GM19372 (cell line): ENCODE measurements around the gene TMEM154.

Source experiments
- ATAC-seq: cut with Tn5 transposase; IDR thresholded peaks from one replicate; pipeline ENCODE4 v1.9.1; 2021; ENCODE audit warnings: mild to moderate bottlenecking, low read depth, moderate library complexity; ENCODE audit not compliant: unreplicated experiment

The TMEM154 gene

DNA sequence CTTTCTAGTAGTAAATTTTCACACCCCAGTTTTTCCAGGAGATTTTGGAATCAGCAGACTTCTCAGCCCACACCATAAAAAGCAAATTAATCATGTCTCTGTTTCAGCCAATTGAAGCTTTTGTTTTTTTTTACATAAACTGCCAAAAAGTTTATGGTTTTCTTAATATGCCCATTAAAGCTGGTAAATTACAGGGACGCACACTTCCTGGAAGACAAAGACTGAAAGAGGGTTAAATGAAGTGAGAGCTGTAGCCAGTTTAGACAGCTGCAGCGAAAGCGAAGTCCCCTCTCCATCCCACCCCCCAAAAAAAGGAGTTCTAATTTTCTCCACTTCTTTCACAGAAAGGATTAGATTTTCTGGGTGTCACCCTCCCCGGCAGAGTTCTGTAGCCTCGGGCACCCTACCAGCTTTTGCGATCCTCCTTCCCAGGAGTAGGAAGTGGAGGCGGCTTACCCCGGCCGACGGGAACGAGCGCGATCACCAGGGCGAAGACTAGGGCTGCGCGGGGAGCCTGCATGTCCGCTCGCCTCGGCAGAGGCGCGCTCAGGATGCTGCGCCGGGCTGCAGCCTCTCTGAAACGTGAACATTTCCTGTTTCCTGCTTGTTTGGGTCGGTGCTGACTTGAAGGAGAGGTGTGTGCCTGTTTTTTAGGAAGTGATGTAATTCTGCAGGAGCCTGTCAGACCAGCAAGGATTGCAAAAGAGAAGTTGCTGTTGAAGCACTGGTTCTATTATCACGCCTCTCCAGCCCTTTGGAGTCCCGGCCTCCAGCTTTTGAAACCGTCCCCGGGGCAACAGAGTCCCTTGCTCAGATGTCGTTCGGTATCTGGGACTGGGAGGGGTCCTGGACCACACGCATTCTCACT is at the start of gene TMEM154:
Gene TMEM154 (minus strand): TSS at position 584 of the 868 bp plus-strand sequence. CDS start 64 bp downstream, at position 520.
- peak; percentile 73 for ATAC-seq

DNA sequence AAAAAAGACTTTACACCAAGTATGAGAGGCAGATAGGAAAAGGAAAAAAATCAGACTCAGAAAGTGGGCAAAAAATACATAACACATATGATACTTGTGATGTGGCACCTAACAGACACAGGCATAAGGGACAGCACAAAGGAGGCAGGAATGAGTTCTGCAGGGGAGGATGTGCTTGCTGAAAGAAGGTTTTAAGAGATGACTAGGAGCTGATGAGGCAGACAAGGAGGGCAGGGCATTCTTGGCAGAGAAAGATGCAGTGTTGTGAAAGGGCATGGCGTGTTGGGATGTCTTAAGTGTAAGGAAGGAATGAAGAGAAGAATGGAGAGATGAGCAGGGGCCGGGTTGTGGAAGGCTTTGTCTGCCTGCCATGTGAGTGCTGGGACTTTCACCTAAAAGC is 49.7 kb upstream of the TMEM154 start:
- ATAC-seq: no peak

- ATAC-seq: no peak
Observed at GRCh38 chr4:152728343-152728742, 48.5 kb upstream of the TMEM154 start.

DNA sequence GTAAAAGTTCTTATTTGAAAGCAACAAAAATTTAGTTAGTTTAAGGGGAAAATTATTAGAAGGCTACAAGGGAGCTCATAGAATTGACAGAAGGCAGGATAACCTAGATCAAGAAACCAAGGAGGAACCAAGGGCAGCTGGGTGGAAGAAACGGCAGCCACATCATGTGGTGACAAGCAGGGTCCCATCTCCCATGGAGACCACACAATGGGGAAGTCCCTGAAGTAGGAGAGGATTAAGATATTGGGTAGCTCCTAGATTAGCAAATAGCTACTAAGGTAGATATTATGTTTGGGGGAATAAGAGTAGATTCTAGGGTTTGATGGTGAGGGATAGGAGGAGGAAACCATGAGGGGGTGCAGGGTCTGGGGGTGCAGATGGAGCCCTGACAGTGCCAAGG is 48.0 kb upstream of the TMEM154 start:
- ATAC-seq: no peak

- no peak for ATAC-seq
Observed at GRCh38 chr4:152724494-152724893, 44.7 kb upstream of the TMEM154 start.

DNA sequence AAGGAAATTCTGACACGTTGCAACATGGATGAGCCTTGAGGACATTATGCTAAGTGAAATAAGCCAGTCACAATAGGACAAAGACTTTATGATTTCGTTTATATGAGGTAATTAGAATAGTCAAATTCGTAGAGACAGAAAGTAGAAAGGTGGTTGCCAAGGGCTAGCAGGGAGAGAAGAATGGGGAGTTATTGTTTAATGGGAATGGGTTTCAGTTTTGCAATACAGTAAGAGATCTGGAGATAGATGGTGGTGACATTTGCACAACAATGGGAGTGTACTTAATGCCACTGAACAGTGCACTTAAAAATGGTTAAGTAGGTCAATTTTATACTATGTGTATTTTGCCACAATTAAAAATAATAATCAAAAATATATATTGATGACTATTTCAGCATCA is 43.4 kb upstream of the TMEM154 start:
- ATAC-seq: no peak

GRCh38 chr4:152719801-152720556 is 40.2 kb upstream of the TMEM154 start:
- no peak for ATAC-seq

- no peak for ATAC-seq
Observed at GRCh38 chr4:152719291-152719690, 39.5 kb upstream of the TMEM154 start.

- ATAC-seq: no peak
Observed at GRCh38 chr4:152715076-152715475, 35.3 kb upstream of the TMEM154 start.

DNA sequence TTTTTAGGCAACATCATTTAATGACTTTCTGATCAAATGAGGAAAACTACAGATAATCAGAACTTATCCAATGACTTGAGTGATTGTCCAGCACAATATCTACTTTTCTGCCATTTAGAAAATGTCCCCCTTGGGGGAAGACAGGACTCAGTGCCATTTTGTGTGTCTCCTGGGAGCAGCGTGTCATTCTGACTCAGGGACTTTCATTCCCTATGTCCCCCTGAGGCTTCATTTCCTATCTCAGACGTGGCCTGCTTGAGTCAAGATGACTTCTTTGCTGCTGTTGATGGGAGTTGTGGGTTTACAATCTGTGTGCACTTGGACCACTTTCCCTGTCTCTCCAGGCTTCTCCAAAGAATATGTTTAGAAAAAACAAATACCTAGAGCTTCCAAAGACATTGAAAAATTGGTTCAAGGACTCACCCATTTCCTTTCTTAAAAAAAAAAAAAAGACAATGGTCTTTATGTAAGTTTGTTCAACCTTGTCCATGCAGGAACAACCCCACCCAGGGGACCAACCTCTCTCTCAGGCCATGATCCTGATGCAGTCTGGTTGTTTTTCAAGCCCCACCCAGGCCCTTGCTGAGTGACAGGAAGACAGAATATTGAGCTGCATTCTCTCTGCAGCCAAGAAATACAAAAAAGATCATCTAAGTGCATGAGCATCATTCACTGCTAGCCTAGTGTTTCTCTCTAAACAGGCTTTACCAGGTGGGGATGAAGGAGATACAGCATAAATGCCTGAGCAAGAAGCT is 34.3 kb upstream of the TMEM154 start:
- ATAC-seq: no peak

DNA sequence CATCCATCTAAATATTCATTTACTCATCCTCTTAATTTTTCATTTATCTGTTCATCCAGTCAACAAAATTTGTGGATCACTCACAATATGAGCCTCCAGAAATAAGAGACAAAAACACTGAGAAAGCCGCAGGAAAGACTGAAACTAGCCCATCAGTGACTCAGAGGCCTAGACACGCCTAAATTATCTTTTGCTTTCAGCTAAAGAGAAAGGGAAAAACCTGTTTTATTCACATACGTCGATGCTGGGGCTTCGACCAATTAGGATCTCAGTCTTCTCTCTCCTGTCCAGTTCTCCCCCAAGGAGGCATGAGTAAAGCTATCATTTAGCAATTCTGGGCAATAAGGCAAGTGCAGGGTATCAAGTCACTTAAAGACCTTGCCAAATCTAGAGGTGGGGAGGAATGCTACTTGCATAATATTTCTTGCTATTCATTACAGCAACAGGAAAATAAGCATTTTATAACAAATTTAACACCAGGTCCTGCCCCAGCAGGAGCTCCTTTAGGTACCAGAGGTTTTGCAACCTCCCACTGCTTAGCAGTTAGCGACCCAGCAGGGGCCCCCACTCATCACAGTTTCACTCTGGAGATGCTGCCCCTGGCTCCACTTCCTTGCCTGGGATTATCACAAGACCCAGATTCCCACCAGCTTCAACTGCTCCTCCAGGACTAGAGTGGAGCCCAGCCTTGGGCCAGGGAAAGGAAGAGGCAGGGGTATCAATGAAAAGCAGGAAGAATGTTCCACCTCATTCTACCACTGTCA is 30.1 kb upstream of the TMEM154 start:
- ATAC-seq: no peak

DNA sequence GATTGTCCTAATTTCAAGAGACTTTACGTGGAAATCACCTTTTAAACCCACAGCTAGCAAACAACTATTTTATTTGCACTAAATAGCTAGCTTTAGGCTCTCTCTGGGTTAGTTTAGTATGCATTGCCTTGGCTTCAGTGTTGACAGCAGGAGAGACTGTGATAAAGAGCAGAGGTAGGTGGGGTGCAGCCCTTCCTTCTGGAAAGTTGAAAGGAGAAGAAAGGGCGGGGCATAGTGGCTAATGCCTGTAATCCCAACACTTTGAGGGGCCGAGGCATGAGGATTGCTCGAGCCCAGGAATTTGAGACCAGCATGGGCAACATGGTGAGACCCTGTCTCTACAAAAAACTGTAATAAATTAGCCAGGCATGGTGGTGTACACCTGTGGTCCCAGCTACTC is 29.0 kb upstream of the TMEM154 start:
- no peak for ATAC-seq

- no peak for ATAC-seq
Observed at GRCh38 chr4:152708361-152708760, 28.6 kb upstream of the TMEM154 start.

DNA sequence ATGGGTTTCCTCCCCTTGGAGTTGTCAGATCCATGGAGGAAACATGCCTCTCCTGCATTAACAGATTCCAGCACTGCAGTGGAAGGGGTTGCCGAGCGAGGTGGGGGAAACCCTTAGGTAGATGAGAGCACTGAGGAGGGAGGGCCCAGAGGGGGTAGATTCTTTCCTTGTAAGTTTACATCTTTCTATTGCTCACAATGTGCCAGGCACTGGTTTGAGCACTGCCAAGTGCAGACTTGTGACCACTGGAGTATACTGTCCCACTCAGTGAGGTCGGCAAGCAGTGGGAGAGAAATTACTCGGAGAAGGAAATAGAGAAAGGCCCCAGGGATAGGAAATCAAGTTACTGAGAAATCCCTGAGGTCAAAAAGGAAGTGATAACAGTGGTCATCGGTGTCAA is 27.8 kb upstream of the TMEM154 start:
- no peak for ATAC-seq

- no peak for ATAC-seq
Observed at GRCh38 chr4:152705903-152706302, 26.1 kb upstream of the TMEM154 start.

GRCh38 chr4:152704788-152705187 is 25.0 kb upstream of the TMEM154 start:
- ATAC-seq: no peak

GRCh38 chr4:152700151-152700550 is 20.4 kb upstream of the TMEM154 start:
- ATAC-seq: no peak

DNA sequence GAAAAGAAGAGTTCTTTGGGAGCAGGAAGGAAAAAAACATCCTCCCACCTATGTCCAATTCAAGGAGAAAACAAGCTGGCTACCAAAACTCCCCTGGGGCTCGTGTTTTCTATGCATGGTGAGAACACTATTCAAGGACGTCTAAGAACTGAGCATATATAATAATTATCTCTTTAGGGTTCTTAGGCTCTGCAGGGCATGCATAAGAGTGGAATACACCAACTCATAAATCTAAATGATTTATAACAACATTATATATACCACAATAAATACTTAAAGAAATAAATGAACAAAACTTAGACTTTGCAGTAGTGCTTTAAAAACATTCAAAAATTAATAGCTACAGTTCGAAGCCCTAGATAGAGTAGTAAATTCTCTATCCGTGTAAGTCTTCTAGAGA is 19.5 kb upstream of the TMEM154 start:
- ATAC-seq: no peak

DNA sequence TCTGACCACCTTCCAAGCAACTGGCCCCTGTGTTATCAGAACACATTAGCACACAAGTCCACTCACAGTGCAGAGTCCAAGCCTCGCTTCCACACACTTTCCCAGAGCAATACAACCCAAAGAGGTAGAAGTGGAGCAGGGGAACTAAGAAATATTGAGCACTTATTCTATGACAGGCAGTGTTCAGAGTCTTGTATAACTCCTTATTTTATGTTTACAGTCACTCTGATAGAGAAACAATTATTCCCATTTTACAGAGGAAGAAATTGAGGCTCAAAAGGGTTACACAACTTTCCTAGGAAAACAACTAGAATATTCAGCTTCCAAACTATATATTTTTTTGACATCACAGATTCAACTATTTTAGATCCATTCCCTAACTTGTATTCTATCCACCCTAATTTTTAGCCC is 18.3 kb upstream of the TMEM154 start:
- ATAC-seq: no peak
